Renal pelvis (tissue), 4 donors: ENCODE results near the gene TENM3. TPM values are rescaled to one million over a fixed set of nuclear protein-coding genes. Genes with fewer than 3 reads are reported as not detected.

Experiments
- DNase-seq: peaks from one replicate; pipeline ENCODE4 v3.0.0-alpha.2; 2013
- polyA plus RNA-seq, 3 donors: library from polyadenylated mRNA; unstranded; fragments of 120-200 nt; gene quantifications; one replicate each; pipeline ENCODE4 v1.2.1, GENCODE V29; 2013; ENCODE audit not compliant: insufficient read length in 3 of 3

Gene TENM3
- polyA plus RNA-seq, 3 donors: 17.4 to 21.5 (median 20.5) TPM

GRCh38 chr4:182252220-182252619 is 9.0 kb downstream of the TENM3 start:
- DNase-seq: no peak

DNA sequence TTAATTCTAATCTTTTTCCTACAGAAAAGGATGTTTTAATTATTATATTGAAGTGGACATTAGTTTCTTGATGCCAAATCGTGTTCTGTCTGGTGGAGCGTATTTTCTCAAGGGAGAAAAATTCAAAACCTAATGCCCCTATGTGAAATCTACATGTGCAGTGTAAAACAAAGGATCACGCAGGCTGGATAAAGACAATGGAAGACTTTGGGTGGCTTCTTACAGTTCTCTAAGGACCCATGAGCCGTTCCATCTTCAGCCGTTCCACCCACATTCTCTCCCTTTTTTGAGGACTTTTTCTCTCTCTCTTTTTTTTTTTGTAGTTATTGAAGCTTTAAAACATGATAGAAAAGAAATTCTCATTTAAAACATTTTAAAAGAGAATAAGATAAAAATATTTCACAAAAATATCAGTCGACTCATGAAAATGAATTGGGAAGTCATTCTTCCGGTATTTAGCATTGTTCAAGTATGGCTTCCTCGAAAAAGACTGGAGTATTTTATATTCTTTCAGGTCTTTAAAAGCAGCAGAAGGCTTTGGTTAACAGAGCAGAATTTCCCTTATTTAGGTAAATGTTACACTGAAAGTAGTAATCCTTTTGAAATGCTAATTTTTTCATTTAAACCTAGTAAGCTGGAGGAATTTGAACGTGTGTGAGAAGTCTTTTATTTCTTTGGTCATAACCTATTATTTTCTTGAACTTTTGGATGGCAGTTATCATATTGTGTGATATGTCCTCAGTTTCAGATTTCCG is 11.0 kb downstream of the TENM3 start:
- DNase-seq: no peak

DNA sequence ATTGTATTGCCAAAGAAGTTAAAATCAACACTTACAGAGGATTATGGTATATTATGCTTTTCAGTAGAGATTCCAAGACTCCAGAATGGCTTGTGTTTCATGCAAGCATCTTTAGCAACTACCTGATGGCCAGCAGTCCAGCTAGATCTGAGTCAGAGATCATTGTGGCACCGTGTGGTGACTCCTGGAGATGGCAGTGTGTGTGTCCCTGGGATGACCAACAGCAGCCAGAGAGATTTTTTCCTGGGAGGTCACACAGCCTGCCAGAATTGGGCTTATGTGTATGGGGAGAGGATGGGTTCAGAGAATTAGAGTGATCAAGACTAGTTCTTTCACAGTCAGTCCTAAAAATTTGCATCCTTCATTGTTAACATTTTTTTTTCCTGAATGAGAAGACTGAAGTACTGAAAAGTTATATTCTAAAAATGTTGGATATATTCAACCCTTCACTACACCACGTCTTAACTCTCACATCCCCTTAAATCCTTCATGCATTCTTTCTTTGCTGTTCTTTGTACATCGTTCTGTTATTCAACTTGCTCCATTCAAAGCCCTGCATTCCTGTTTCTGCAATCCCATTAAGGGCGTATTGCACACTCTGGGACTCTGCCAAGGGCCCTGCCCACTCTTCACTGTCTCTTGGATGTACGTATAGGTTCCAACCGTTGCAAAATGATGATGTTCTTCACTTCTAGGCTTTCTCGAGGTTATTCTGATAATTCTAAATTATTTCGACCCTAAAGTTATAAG is 12.4 kb downstream of the TENM3 start:
- DNase-seq: no peak

GRCh38 chr4:182257016-182257415 is 13.8 kb downstream of the TENM3 start:
- no peak for DNase-seq

DNA sequence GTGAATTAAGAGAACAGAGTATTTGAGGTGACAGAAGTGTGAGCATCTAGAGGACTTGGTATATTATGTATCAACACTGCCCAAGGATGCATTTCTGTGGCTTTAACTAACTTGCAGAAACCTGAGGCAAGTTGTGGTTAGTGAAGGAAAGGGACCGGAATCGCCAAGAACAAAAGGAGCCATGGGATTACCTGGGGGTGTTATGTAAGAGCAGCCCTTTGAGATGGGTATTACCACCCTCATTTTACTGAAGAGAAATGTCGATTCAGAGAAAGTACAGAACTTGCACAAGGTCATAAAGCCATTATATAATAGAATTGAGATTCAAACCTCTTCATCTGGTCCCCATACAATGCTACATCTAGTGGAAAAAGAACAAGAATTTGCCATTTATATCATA is 14.3 kb downstream of the TENM3 start:
- DNase-seq: no peak

DNA sequence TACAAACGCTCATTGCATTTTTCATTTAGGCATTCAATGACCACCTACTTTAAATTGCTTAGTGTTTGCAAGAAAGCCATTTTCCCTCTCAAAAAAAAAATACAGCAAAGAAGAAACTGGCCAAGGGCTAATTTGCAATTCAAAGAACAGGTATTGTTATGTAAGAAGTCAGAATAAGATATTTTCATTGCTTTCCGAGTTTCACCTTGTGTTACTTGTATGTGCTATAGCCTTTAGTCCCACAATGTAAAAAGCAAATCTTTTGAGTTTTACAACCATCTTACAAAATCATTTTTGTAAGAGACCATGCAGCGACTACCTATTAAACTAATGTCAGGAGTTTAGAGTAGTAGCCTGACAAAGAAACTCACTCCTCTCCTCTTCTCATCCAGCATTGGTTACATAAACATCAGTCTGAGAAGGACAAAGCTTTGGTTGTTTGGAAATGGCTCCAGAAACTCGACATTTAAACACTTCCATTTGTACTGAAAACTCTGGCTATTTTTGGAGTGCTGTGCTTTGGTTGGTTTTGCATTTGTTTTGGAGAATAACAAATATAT is 15.3 kb downstream of the TENM3 start:
- no peak for DNase-seq

GRCh38 chr4:182261651-182262223 is 18.5 kb downstream of the TENM3 start:
- no peak for DNase-seq

GRCh38 chr4:182263562-182263961 is 20.4 kb downstream of the TENM3 start:
- no peak for DNase-seq

- no peak for DNase-seq
Measured at GRCh38 chr4:182264139-182264752, 21.0 kb downstream of the TENM3 start.

DNA sequence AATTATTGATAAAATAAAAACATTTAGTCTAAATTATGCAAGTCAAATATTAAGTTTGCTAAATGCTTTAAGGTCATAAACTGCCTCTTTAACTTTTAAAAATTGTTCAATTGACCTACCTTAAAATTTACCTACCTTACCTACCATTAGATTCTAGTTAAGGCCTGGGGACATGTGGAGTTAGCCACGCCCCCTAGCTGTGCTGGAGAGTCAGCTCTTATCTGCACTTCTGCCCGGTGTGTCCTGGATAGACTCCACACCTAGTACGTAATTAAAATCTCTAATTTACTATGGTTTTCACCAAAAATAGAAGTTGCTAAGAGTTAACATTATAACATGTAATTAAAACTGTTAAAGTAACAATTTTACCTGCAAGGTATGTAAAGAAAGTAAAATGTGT is 22.7 kb downstream of the TENM3 start:
- no peak for DNase-seq

DNA sequence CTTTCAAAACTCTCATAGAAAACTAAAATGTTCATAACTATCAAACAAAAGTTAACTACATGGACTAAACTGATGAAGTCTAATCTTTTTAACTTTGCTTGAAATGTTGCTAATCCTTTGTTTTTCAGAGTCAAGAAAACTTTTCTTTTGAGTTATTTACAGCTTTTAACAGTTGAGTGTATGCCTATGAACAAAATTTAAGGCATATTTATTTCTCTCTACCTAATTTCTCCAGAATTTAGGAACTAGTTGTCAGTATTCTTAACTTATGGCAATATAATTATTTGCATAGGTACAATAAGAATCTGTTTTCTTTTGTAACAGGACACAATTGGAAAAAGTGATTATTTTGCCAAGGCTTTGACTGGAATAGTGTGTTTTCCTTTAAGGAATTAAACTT is 23.8 kb downstream of the TENM3 start:
- no peak for DNase-seq

DNA sequence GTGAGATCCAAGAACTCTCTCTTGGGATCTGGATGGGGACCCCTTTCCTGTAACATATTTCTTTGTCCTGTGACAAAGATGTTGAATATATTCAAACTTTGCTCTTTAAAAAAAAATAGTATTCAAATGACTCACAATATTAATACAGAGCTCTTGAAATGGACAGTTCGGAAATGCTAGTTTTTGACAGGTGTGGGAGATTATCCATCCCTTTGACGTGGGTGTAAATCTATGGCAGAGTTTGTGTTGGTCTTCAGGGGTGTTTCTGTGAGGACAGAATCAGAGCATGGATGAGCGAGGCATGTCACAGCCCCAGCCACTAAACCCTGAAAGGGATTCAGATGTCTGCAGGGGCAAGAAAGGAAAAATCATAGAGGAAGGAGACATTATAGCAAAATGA is 25.8 kb downstream of the TENM3 start:
- DNase-seq: no peak

- no peak for DNase-seq
Measured at GRCh38 chr4:182271731-182272130, 28.5 kb downstream of the TENM3 start.

- no peak for DNase-seq
Measured at GRCh38 chr4:182272151-182272550, 28.9 kb downstream of the TENM3 start.

- DNase-seq: no peak
Measured at GRCh38 chr4:182273191-182273935, 30.2 kb downstream of the TENM3 start.

DNA sequence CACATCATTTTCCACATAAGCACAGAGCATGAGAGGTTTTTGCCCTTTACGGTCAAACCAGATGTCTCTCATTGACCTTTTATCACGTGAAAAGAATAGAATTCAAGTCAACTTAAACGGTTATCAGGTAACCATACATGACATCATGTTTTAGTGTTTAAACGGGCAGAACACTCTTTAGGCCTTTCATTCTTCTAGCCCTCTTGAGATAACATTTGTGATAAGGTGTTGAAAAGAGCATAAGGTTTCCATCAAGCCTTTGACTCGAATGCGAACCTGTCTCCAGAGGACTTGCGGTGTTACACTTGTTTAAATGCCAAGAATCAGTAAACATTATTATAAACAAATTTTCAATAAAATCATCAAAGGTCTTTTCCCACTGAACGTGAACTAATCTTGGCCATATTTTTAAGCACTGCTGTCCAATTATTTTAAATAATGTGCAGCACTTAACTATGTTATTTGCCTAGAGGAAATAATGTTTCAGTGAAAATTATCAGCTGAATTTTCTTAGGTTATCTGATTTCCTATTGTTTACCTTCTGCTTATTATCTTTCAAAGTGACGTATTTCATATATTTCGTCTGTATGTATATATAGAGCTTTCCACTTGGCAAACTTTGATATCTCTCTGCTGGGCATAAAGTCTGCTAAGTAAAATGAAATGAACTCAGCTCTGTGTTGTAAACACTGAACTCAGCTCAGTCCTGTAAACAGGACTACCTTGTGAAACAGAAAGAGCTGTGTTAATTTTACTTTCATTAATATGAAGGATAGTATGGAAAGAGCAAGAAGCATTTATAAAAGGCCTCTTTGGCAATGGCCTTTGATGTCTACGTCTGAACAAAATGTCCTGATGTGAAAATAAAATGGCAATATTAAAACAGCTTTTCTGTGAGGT is 33.3 kb downstream of the TENM3 start:
- no peak for DNase-seq

DNA sequence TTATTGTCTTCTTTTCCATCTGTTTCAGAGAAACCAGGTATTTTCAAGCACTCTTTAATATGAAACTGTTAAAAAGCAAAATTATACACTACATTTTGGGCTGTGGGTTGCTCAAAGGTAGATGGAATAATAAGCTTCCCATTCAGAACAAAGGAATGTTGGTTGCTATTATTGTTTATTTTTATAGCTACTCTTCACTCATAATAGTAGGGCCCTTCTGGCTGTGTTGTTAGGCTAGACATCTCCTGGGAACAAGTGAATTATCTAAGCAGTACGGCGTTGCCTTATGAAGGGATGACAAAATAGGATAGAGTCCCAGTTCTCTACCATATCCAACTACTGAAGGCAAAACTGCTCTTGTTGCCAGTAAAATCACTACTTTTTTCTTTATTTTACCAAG is 34.2 kb downstream of the TENM3 start:
- no peak for DNase-seq

GRCh38 chr4:182278729-182279128 is 35.5 kb downstream of the TENM3 start:
- no peak for DNase-seq

- DNase-seq: no peak
Measured at GRCh38 chr4:182280436-182281111, 37.4 kb downstream of the TENM3 start.

DNA sequence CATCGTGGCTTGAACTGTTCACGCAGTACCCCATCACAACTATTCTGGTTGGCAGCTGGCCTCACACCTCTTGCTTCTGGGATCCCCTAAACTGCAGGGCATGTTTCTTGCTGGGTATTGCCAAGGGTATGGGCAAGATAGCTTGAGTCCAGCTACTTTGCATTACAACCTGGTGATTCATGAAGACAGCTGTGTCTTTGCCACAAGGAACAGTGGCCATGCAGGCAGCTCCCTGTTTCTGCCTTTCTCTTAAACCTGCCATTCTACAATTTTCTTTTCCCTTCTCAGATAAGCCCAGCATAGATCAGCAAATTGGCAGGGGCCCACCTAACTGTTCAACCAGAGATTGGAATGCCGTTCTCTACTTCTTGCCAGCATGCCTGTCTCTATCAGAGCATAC is 42.8 kb downstream of the TENM3 start:
- no peak for DNase-seq
